GM12892 (cell line): ENCODE results near the gene BTBD10.

Source experiments
- POLR2A ChIP-seq: IDR thresholded peaks from 2 replicates; pipeline ENCODE4 v1.6.1; 2011; ENCODE audit warnings: low read depth, low read length, control low read depth
- POLR2AphosphoS5 ChIP-seq: IDR thresholded peaks from 2 replicates; pipeline ENCODE4 v1.6.1; 2011; ENCODE audit warnings: low read depth, low read length, control low read depth
- TAF1 ChIP-seq: IDR thresholded peaks from 2 replicates; pipeline ENCODE4 v1.6.1; 2011; ENCODE audit warnings: low read depth, mild to moderate bottlenecking, control low read depth, low read length, borderline replicate concordance

DNA sequence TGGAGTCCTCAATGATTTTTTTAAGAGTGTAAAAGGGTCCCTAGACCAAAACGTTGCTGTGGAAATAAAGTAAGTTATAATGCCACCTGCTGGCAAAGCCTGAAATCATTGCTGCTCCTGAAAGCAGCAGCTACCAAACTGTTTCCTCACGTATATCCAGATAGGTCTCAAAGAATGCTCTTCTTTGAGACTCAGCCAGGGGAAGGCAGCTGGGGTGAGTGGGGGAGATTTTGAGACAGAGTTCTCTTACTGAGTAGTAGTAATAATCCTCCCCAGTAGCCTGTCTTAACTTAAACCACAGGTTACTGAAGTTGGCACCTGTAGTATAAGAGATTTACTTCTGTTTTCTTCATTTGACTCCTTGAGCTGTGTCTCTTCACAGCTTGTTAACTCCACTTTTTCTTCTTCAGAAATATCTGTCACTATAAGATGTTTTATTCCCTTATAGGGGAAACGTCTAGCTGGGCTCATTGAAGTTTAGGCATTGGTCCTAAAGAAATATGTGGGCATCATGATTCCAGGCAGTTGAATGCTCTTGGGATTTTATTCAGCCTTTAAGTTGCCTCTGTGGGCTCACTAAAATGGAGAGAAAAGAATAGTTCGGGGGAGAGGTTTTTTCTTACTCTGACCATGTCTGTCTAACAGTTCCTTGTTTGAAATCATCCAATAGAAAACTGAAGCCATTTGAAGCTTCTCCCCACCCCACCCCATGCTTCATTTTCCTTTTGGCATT lies 77.9 kb downstream of the BTBD10 start:
- TF ChIP-seq POLR2AphosphoS5, result no peak
- TF ChIP-seq POLR2A, result no peak
- TF ChIP-seq TAF1, result no peak
